Liver (tissue), 3 donors: Measurements from ENCODE around the gene CBR4.

ENCODE experiments used
- CTCF ChIP-seq: fragments of 150-350 bp; IDR thresholded peaks from 2 replicates; pipeline ENCODE4 v1.5.1; 2017; ENCODE audit warnings: improper control_type of control experiment, low read depth, low read length; ENCODE audit not compliant: missing input control
- EGR1 ChIP-seq, 2 donors: IDR thresholded peaks; 2 replicates each; pipeline ENCODE4 v1.6.1; 2016 to 2018; ENCODE audit warnings: antibody characterized with exemption in 2 of 2, low read depth in 2 of 2
- GABPA ChIP-seq, 2 donors: IDR thresholded peaks in 1 of 2; conservative IDR thresholded peaks in 1 of 2; 2 replicates each; pipeline ENCODE4 v1.6.1; 2016; ENCODE audit warnings: antibody characterized with exemption in 2 of 2, mild to moderate bottlenecking in 1 of 2, moderate library complexity in 1 of 2
- HNF4G ChIP-seq: IDR thresholded peaks from 2 replicates; pipeline ENCODE4 v1.6.1; 2016; ENCODE audit warnings: antibody characterized with exemption
- JUND ChIP-seq, 2 donors: IDR thresholded peaks; 2 replicates each; pipeline ENCODE4 v1.6.1; 2016; ENCODE audit warnings: antibody characterized with exemption in 2 of 2
- NR2F2 ChIP-seq: IDR thresholded peaks from 2 replicates; pipeline ENCODE4 v1.6.1; 2016; ENCODE audit warnings: antibody characterized with exemption
- RAD21 ChIP-seq, 2 donors: IDR thresholded peaks; 2 replicates each; pipeline ENCODE4 v1.6.1; 2016; ENCODE audit warnings: antibody characterized with exemption in 2 of 2, mild to moderate bottlenecking in 2 of 2
- REST ChIP-seq: IDR thresholded peaks from 2 replicates; pipeline ENCODE4 v1.6.1; 2016; ENCODE audit warnings: antibody characterized with exemption, mild to moderate bottlenecking
- RXRA ChIP-seq, 2 donors: IDR thresholded peaks; 2 replicates each; pipeline ENCODE4 v1.6.1; 2017 to 2018; ENCODE audit warnings: antibody characterized with exemption in 2 of 2, mild to moderate bottlenecking in 1 of 2
- SP1 ChIP-seq: IDR thresholded peaks from 2 replicates; pipeline ENCODE4 v1.6.1; 2018; ENCODE audit warnings: antibody characterized with exemption, mild to moderate bottlenecking
- TAF1 ChIP-seq: conservative IDR thresholded peaks from 2 replicates; pipeline ENCODE4 v1.6.1; 2016; ENCODE audit warnings: antibody characterized with exemption, mild to moderate bottlenecking
- YY1 ChIP-seq: IDR thresholded peaks from 2 replicates; pipeline ENCODE4 v1.6.1; 2016; ENCODE audit warnings: antibody characterized with exemption, mild to moderate bottlenecking
- TF ChIP-seq, protein P1 (sequence below): IDR thresholded peaks from 2 replicates; pipeline ENCODE4 v1.6.1; 2016; ENCODE audit warnings: antibody characterized with exemption
- TF ChIP-seq, protein P2 (sequence below): IDR thresholded peaks from 2 replicates; pipeline ENCODE4 v1.6.1; 2016; ENCODE audit warnings: antibody characterized with exemption
- donor health status: healthy.
- donor health status: healthy.

DNA sequence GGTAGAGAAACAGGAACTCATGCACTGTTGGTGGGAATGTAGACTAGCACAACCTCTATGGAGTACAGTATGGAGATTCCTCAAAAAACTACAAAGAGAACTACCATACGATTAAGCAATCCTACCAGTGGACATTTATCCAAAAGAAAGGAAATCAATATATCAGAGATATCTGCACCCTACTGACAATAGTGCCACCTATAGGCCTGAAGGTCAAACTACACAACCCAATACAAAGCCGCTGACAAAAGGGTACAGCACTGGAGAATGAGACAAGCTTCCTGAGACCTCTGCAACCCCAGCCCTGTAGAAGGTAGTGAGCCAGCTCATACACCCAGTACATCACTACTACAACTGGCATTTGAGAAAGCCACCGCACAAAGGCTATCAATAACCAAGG is 67.1 kb downstream of the CBR4 start:
- TF ChIP-seq REST (no peak), RAD21 (IDR thresholded peaks at IDR 0.05) (peak in 1 of 2 donors; percentile 38), CTCF (peak; percentile 24), YY1 (no peak), TAF1 (no peak), GABPA (IDR thresholded peaks at IDR 0.05 in 1 of 2, conservative IDR thresholded peaks at IDR 0.05 in 1 of 2) (no peak), NR2F2 (no peak), JUND (IDR thresholded peaks at IDR 0.05) (no peak), RXRA (IDR thresholded peaks at IDR 0.05) (no peak), EGR1 (IDR thresholded peaks at IDR 0.05; ENCODE audit: low read depth in 2 of 2) (no peak), HNF4G (no peak), SP1 (no peak)
- TF ChIP-seq, protein P1, sequence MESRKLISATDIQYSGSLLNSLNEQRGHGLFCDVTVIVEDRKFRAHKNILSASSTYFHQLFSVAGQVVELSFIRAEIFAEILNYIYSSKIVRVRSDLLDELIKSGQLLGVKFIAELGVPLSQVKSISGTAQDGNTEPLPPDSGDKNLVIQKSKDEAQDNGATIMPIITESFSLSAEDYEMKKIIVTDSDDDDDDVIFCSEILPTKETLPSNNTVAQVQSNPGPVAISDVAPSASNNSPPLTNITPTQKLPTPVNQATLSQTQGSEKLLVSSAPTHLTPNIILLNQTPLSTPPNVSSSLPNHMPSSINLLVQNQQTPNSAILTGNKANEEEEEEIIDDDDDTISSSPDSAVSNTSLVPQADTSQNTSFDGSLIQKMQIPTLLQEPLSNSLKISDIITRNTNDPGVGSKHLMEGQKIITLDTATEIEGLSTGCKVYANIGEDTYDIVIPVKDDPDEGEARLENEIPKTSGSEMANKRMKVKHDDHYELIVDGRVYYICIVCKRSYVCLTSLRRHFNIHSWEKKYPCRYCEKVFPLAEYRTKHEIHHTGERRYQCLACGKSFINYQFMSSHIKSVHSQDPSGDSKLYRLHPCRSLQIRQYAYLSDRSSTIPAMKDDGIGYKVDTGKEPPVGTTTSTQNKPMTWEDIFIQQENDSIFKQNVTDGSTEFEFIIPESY: no peak
- TF ChIP-seq, protein P2, sequence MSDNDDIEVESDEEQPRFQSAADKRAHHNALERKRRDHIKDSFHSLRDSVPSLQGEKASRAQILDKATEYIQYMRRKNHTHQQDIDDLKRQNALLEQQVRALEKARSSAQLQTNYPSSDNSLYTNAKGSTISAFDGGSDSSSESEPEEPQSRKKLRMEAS: no peak
